GM19467 (cell line): Measurements from ENCODE around the gene HPX.

ENCODE experiments used
- ATAC-seq: cut with Tn5 transposase; IDR thresholded peaks from one replicate; pipeline ENCODE4 v1.9.1; 2021; ENCODE audit warnings: mild to moderate bottlenecking, moderate library complexity; ENCODE audit not compliant: unreplicated experiment

Gene HPX

GRCh38 chr11:6418557-6419008 lies 22.2 kb downstream of the HPX start:
- no peak for ATAC-seq

- ATAC-seq = no peak
Measured at GRCh38 chr11:6417907-6418556, 22.8 kb downstream of the HPX start.

GRCh38 chr11:6415797-6416196 lies 25.0 kb downstream of the HPX start:
- ATAC-seq = no peak

GRCh38 chr11:6414874-6415328 lies 25.9 kb downstream of the HPX start:
- no peak for ATAC-seq

- ATAC-seq = no peak
Measured at GRCh38 chr11:6413791-6414201, 27.0 kb downstream of the HPX start.

- ATAC-seq = no peak
Measured at GRCh38 chr11:6411594-6412031, 29.2 kb downstream of the HPX start.

- ATAC-seq = no peak
Measured at GRCh38 chr11:6410695-6411430, 29.9 kb downstream of the HPX start.

GRCh38 chr11:6406370-6406769 lies 34.4 kb downstream of the HPX start:
- ATAC-seq = no peak

GRCh38 chr11:6405846-6406245 lies 34.9 kb downstream of the HPX start:
- ATAC-seq = no peak

GRCh38 chr11:6405052-6405667 lies 35.6 kb downstream of the HPX start:
- ATAC-seq = no peak

- ATAC-seq = no peak
Measured at GRCh38 chr11:6404342-6405051, 36.3 kb downstream of the HPX start.

- no peak for ATAC-seq
Measured at GRCh38 chr11:6403539-6403938, 37.2 kb downstream of the HPX start.

GRCh38 chr11:6402561-6402981 lies 38.2 kb downstream of the HPX start:
- ATAC-seq = peak; percentile 92

- ATAC-seq = peak; percentile 28
Measured at GRCh38 chr11:6402061-6402470, 38.7 kb downstream of the HPX start.

GRCh38 chr11:6401464-6401863 lies 39.3 kb downstream of the HPX start:
- ATAC-seq = no peak

GRCh38 chr11:6400431-6401345 lies 40.1 kb downstream of the HPX start:
- ATAC-seq = no peak

GRCh38 chr11:6397636-6398035 lies 43.2 kb downstream of the HPX start:
- no peak for ATAC-seq

GRCh38 chr11:6397156-6397555 lies 43.6 kb downstream of the HPX start:
- ATAC-seq = no peak

- ATAC-seq = no peak
Measured at GRCh38 chr11:6395470-6396060, 45.2 kb downstream of the HPX start.
